HEK293T (cell line): ENCODE data around the gene CHRM4.

Experiments
- BHLHE40 ChIP-seq: fragments of 450-650 bp; IDR thresholded peaks from 2 replicates; pipeline ENCODE4 v1.6.1; 2016; ENCODE audit warnings: mild to moderate bottlenecking, moderate library complexity, borderline replicate concordance
- ELF4 ChIP-seq: fragments of 450-650 bp; IDR thresholded peaks from 2 replicates; pipeline ENCODE4 v1.6.1; 2017; ENCODE audit warnings: antibody characterized with exemption
- FOXA1 ChIP-seq: fragments of 450-650 bp; IDR thresholded peaks from 2 replicates; pipeline ENCODE4 v1.6.1; 2016; ENCODE audit warnings: mild to moderate bottlenecking
- FOXK2 ChIP-seq: fragments of 450-650 bp; IDR thresholded peaks from 2 replicates; pipeline ENCODE4 v1.6.1; 2016; ENCODE audit warnings: mild to moderate bottlenecking
- FOXM1 ChIP-seq: fragments of 450-650 bp; IDR thresholded peaks from 2 replicates; pipeline ENCODE4 v1.6.1; 2017; ENCODE audit warnings: mild to moderate bottlenecking, borderline replicate concordance
- HDGF ChIP-seq: fragments of 450-650 bp; IDR thresholded peaks from 2 replicates; pipeline ENCODE4 v1.6.1; 2017; ENCODE audit warnings: antibody characterized with exemption, borderline replicate concordance
- L3MBTL2 ChIP-seq: fragments of 450-650 bp; conservative IDR thresholded peaks from 2 replicates; pipeline ENCODE4 v1.6.1; 2016; ENCODE audit warnings: mild to moderate bottlenecking
- LEF1 ChIP-seq: fragments of 450-650 bp; IDR thresholded peaks from 2 replicates; pipeline ENCODE4 v1.6.1; 2017; ENCODE audit warnings: mild to moderate bottlenecking, borderline replicate concordance
- NFRKB ChIP-seq: fragments of 450-650 bp; IDR thresholded peaks from 2 replicates; pipeline ENCODE4 v1.6.1; 2016; ENCODE audit warnings: mild to moderate bottlenecking, moderate library complexity
- SP1 ChIP-seq: fragments of 450-650 bp; IDR thresholded peaks from 2 replicates; pipeline ENCODE4 v1.6.1; 2017
- SUZ12 ChIP-seq: fragments of 450-650 bp; IDR thresholded peaks from 2 replicates; pipeline ENCODE4 v1.6.1; 2016; ENCODE audit warnings: mild to moderate bottlenecking

DNA sequence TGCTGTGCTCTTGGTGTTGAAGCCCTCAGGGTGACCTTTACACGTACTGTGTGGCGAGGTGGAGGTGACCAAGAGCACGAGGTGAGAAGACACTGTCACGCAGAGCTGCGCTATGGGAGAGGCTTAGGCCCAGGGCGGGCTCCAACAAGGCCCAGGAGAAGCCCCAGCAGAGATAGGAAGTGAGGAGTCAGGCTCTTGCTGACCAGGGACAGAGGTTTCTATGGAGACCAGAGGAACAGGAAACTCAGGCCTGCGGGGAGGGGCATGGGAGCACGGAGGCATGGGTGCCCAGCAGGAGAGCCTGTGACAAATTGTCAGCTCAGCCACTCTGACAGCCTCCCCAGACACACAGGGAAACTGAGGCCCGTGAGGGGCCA lies 28.6 kb downstream of the CHRM4 start:
- TF ChIP-seq HDGF (no peak), BHLHE40 (no peak), FOXM1 (no peak), FOXK2 (no peak), L3MBTL2 (no peak), FOXA1 (no peak), NFRKB (no peak), ELF4 (no peak), LEF1 (no peak), SP1 (no peak), SUZ12 (no peak)
